Heart left ventricle (tissue), 16 donors: Measurements from ENCODE around the gene KDM5B. TPM values are rescaled to one million over a fixed set of nuclear protein-coding genes. Genes with fewer than 3 reads are reported as not detected.
"Not testable (repeated sequence)": the region's sequence is repeated elsewhere in the genome, so short reads cannot be mapped to it uniquely, and the experiment has no call there.

Source experiments
- ATAC-seq, 4 donors: fragments of 200-7000 bp; cut with Tn5 transposase; one replicate each; pipeline ENCODE4 v1.9.1; 2020 to 2022; ENCODE audit warnings: moderate library complexity in 4 of 4, mild to moderate bottlenecking in 3 of 4, moderate number of reproducible peaks in 1 of 4
- DNase-seq, 5 donors: peaks; one replicate each; pipeline ENCODE4 v3.0.0-alpha.2; 2020
- H3K27ac ChIP-seq, 12 donors: fragments of 200-600 bp; sonication (generic) in 4 of 12; one replicate each; pipeline versions ENCODE4 v1.5.0 to v1.8.0; 2016 to 2022; ENCODE audit warnings: mild to moderate bottlenecking in 2 of 12
- H3K27me3 ChIP-seq, 9 donors: fragments of 200-600 bp; sonication (generic) in 2 of 9; one replicate each; pipeline versions ENCODE4 v1.5.1 to v1.8.0; 2016 to 2022; ENCODE audit warnings: mild to moderate bottlenecking in 3 of 9
- H3K36me3 ChIP-seq, 9 donors: fragments of 200-600 bp; sonication (generic) in 2 of 9; one replicate each; pipeline versions ENCODE4 v1.5.0 to v1.8.0; 2018 to 2022; ENCODE audit warnings: mild to moderate bottlenecking in 2 of 9
- H3K4me1 ChIP-seq, 12 donors: fragments of 200-600 bp; sonication (generic) in 4 of 12; one replicate each; pipeline versions ENCODE4 v1.5.0 to v1.8.0; 2016 to 2022; ENCODE audit warnings: mild to moderate bottlenecking in 3 of 12
- H3K4me3 ChIP-seq, 12 donors: fragments of 200-600 bp; sonication (generic) in 4 of 12; one replicate each; pipeline versions ENCODE4 v1.5.0 to v1.8.0; 2017 to 2022; ENCODE audit warnings: mild to moderate bottlenecking in 9 of 12, moderate library complexity in 4 of 12
- H3K9me3 ChIP-seq, 12 donors: fragments of 200-600 bp; sonication (generic) in 4 of 12; one replicate each; pipeline versions ENCODE4 v1.5.0 to v1.8.0; 2016 to 2022; ENCODE audit warnings: mild to moderate bottlenecking in 1 of 12
- POLR2A ChIP-seq, 2 donors: fragments of 450-650 bp; IDR thresholded peaks; one replicate each; pipeline ENCODE4 v1.6.1; 2017; ENCODE audit warnings: antibody characterized with exemption in 2 of 2, mild to moderate bottlenecking in 2 of 2, moderate library complexity in 2 of 2
- WGBS, 4 donors: extraction: QIAGEN DNeasy Blood & Tissue Kit in 2 of 4; methylation state at CpG; one replicate each; pipeline versions ENCODE4 v1.1.5 to v1.1.7; 2013 to 2018; 5-methylcytosine and 5-hydroxymethylcytosine counted together
- intact Hi-C, 10 donors: fragments of 100-400 bp; cut with DNase I; formaldehyde crosslinking; loops; one replicate each; pipeline versions ENCODE4 v1.11.1 to v1.14.2; 2022
- polyA plus RNA-seq, 2 donors: library from polyadenylated mRNA; stranded (reverse); fragments of 200-250 nt; gene quantifications; one replicate each; pipeline ENCODE4 v1.2.3, GENCODE V29; 2013
- total RNA-seq, 9 donors: library from RNA; depleted of rRNA in 2 of 9; stranded (reverse); fragments of >200 nt in 2 of 9; fragmentation: NEBNext Ultra II Directional in 3 of 9; extraction: Animal tissue kit (Norgen Biotek cat#: 25700) in 3 of 9; gene quantifications; one replicate each; pipeline versions ENCODE4 v1.1.0 to v1.2.4, GENCODE V29; 2016 to 2023
- TF ChIP-seq, protein P1 (sequence below), 12 donors: fragments of 200-600 bp; sonication (generic) in 4 of 12; IDR thresholded peaks; one replicate each; pipeline versions ENCODE4 v1.5.0 to v1.8.0; 2018 to 2022; ENCODE audit warnings: antibody characterized with exemption in 12 of 12, mild to moderate bottlenecking in 5 of 12
- donor health status: ischemic (EF 13 %, LVEDD 7.1; RV severe dilation, severe dysfunction).
- donor health status: healthy with polysubstance abuse.
- donor health status: DM: no; HTN: yes; CAD: no.
- donor health status: DM: no; HTN: no; CAD: no.
- donor health status: ischemic (EF 25% LVEDD 6.9; RV normal size, moderate dysfunction).
- donor health status: ischemic (EF 25% LVEDD 5.7; RV mildly dilated, moderate dysfunction).
- donor health status: healthy.
- donor health status: DM: yes; HTN: yes; CAD: no.
- donor health status: ischemic (EF 35%, LVEDD 5.7; RV mildly dilated, moderate dysfunction).
- donor health status: nonischemic (EF 11% LVEDD 7.7; RV severe dilation, severe dysfunction).
- donor health status: DM: yes; HTN: yes; CAD: no.
- donor health status: PGD.
- donor health status: ischemic (EF 29% LVEDD 5.4; RV normal size, mild dysfunction).
- donor health status: nonischemic (EF 23%, LVEDD 6.1; RV moderate dilation, normal function).

KDM5B gene
- total and polyA plus RNA-seq, 11 donors, result 5.2 to 22.9 (median 14.1) TPM

DNA sequence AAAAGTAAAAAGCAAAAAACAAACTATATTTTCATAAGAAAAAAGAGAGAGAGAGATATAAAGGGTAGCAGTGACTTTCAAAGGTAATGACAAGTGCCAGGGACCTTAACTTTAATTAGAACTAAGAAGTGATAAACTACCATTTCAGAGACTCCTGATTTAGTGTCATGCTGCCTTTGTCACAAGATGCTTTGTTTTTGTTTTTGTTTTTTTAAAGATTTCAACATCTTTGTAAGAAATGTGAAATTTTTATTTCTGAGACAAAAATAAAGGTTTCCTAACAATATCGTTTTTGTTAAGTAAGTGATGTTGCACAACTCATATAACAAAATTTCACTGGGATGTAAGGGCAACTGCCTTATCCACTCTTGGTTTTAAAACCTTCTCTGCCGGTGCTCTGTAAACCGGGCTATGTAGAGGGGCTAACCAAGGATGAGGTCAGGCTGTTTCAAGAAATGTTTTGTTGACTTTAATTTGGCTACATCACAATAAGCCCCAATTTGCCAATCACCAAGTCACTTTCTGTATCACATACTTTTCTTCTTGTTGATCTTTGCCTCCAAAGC lies 62.8 kb downstream of the KDM5B start:
- H3K27me3 ChIP-seq, result no peaks in the 10 kb centered on the region
- intact Hi-C loops, result loop anchor here in 2 of 10 donors (10.0 kb wide), 2 partner anchors 139 to 249 kb away; partner anchors contain the start of gene RABIF (in 1 of the 2)
- H3K36me3 ChIP-seq, result peaks cover 0 to 99% (median 87%) of the 10 kb centered on the region in 9 donors
- DNase-seq (no peak), ATAC-seq (no peak)
- no peak overlapping the region for H3K27ac ChIP-seq
- TF ChIP-seq POLR2A (IDR thresholded peaks at IDR 0.05), result no peak
- TF ChIP-seq, protein P1, sequence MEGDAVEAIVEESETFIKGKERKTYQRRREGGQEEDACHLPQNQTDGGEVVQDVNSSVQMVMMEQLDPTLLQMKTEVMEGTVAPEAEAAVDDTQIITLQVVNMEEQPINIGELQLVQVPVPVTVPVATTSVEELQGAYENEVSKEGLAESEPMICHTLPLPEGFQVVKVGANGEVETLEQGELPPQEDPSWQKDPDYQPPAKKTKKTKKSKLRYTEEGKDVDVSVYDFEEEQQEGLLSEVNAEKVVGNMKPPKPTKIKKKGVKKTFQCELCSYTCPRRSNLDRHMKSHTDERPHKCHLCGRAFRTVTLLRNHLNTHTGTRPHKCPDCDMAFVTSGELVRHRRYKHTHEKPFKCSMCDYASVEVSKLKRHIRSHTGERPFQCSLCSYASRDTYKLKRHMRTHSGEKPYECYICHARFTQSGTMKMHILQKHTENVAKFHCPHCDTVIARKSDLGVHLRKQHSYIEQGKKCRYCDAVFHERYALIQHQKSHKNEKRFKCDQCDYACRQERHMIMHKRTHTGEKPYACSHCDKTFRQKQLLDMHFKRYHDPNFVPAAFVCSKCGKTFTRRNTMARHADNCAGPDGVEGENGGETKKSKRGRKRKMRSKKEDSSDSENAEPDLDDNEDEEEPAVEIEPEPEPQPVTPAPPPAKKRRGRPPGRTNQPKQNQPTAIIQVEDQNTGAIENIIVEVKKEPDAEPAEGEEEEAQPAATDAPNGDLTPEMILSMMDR (IDR thresholded peaks at IDR 0.05), result no peak
- no peaks in the 10 kb centered on the region for H3K4me1 ChIP-seq
- no peak overlapping the region for H3K4me3 ChIP-seq
- WGBS, 4 donors, result 94 to 96% (median 94%) methylated on average over 3 of the region's 3 CpGs
- peaks cover 0 to 5% (median 0%) of the 10 kb centered on the region in 12 donors for H3K9me3 ChIP-seq

DNA sequence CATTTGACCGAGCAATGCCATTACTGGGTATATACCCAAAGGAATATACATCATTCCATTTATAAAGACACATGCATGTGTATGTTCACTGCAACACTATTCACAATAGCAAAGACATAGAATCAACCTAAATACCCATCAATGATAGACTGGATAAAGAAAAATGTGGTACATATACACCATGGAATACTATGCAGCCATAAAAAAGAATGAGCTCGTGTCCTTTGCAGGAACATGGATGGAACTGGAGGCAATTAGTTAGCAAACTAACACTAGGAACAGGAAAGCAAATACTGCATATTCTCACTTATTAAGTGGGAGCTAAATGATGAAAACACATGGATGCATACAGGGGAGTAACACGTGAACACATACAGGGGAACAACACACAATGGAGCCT lies 63.5 kb downstream of the KDM5B start:
- not testable (repeated sequence) for DNase-seq, ATAC-seq, H3K27ac ChIP-seq, H3K4me1 ChIP-seq, H3K27me3 ChIP-seq, H3K9me3 ChIP-seq, H3K4me3 ChIP-seq
- 96 to 98% (median 97%) methylated on average over 3 of the region's 3 CpGs for WGBS, 4 donors
- intact Hi-C loops, result loop anchor here in 2 of 10 donors (10.0 kb wide), 2 partner anchors 140 to 250 kb away; partner anchors contain the start of gene RABIF (in 1 of the 2)
- peaks cover 0 to 98% (median 82%) of the 10 kb centered on the region in 9 donors for H3K36me3 ChIP-seq

GRCh38 chr1:202742496-202742895 lies 65.7 kb downstream of the KDM5B start:
- H3K27me3 ChIP-seq, result no peaks in the 10 kb centered on the region
- DNase-seq, result no peak
- ATAC-seq, result no peak
- 96 to 99% (median 97%) methylated on average over 6 of the region's 6 CpGs for WGBS, 4 donors
- no peaks in the 10 kb centered on the region for H3K4me1 ChIP-seq
- H3K36me3 ChIP-seq, result peaks cover 0 to 96% (median 79%) of the 10 kb centered on the region in 9 donors
- peaks cover 0 to 5% (median 0%) of the 10 kb centered on the region in 12 donors for H3K9me3 ChIP-seq
- H3K27ac ChIP-seq, result no peak overlapping the region
- H3K4me3 ChIP-seq, result no peak overlapping the region
- intact Hi-C loops, result loop anchor here in 2 of 10 donors (10.0 kb wide), 2 partner anchors 142 to 252 kb away; partner anchors contain the start of gene RABIF (in 1 of the 2)
- TF ChIP-seq, protein P1 (IDR thresholded peaks at IDR 0.05), result no peak
- no peak for TF ChIP-seq POLR2A (IDR thresholded peaks at IDR 0.05)

DNA sequence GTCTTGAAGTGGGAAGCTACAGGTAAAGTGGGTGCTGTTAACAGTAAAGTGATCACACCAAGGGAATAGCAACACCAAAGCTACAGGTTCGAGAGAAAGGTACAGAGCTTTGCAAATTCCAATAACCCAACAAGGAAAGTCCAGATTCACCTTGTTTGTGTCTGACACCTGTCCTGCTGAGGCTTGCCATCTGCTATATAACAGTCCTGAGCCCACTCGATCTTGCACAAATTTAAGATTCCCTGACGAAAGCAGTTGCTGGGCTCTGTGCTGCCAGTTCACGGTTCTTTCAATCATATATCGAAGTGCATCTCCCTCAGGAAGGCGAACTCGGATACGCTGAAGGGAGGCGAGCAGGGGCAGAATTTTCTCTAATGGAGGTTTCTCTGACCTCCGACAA lies 75.0 kb downstream of the KDM5B start:
- Histone ChIP-seq H3K36me3 (peaks cover 0 to 100% (median 98%) of the 10 kb centered on the region in 9 donors), H3K4me1 (no peaks in the 10 kb centered on the region), H3K9me3 (no peaks in the 10 kb centered on the region), H3K27me3 (no peaks in the 10 kb centered on the region), H3K4me3 (no peak overlapping the region), H3K27ac (no peak overlapping the region)
- ATAC-seq (no peak), DNase-seq (no peak)
- intact Hi-C loops, result no loop called here
- no peak for TF ChIP-seq POLR2A (IDR thresholded peaks at IDR 0.05)
- TF ChIP-seq, protein P1 (IDR thresholded peaks at IDR 0.05), result no peak
- 91 to 95% (median 93%) methylated on average over 10 of the region's 10 CpGs for WGBS, 4 donors
